ENCODE measurements around the gene MPC1. TPM values are rescaled to one million over a fixed set of nuclear protein-coding genes. Genes with fewer than 3 reads are reported as not detected.
A peak's percentile ranks its signal among the peaks of the same experiment; 100 is the strongest.

MPC1 gene
- polyA plus RNA-seq, 1 experiment: 20.0 TPM

- DNase-seq (ENCODE audit: low read depth, low spot score): no peak
- ChIA-PET CTCF (interaction anchor here (0.5 to 3.0 kb wide), 3 partner anchors 30 to 672 kb away, joined by 3 to 8 read pairs (median 4); no protein-coding TSS in a partner anchor), POLR2A (no interaction called here)
- H3K27me3 ChIP-seq (ENCODE audit: control insufficient read depth, insufficient read depth, low read length): no peaks in the 10 kb centered on the region
- no peak overlapping the region for H3K27ac ChIP-seq (ENCODE audit: low read depth, low read length)
- peaks cover 4% of the 10 kb centered on the region; the same call in 1 of the 2 replicates for H3K9me3 ChIP-seq (ENCODE audit: control insufficient read depth, insufficient read depth, low read length)
- no peak overlapping the region for H3K4me3 ChIP-seq (ENCODE audit: low read depth, low read length)
- TF ChIP-seq CTCF (IDR thresholded peaks at IDR 0.05; ENCODE audit: low read depth, low read length): no peak
These were observed 38.5 kb downstream of the MPC1 start for GRCh38 chr6:166344240-166344639.

- DNase-seq (ENCODE audit: low read depth, low spot score): no peak
These were observed 39.6 kb downstream of the MPC1 start for GRCh38 chr6:166343150-166343487.

GRCh38 chr6:166342349-166343149 is 40.2 kb downstream of the MPC1 start, which contains the start of gene SFT2D1:
TSS of gene SFT2D1 (minus strand) at chr6:166342545. CDS start at chr6:166342481, 64 bp downstream.
- POLR2A ChIA-PET: interaction anchor here (0.6 kb wide), 1 partner anchor 1091 kb away, joined by 5 read pairs; no protein-coding TSS in a partner anchor
- DNase-seq (ENCODE audit: low read depth, low spot score): peak; percentile 66
- peak within 1 kb of the TSS; percentile 99 for H3K4me3 ChIP-seq (ENCODE audit: low read depth, low read length)
- H3K9me3 ChIP-seq (ENCODE audit: control insufficient read depth, insufficient read depth, low read length): peaks cover 4% of the 10 kb centered on the region; the same call in 1 of the 2 replicates
- peak within 1 kb of the TSS; percentile 61 for H3K27ac ChIP-seq (ENCODE audit: low read depth, low read length)
- CTCF ChIA-PET: interaction anchor here (0.8 to 3.0 kb wide), 3 partner anchors 9 to 39 kb away, joined by 3 to 8 read pairs (median 8); no protein-coding TSS in a partner anchor
- no peak for TF ChIP-seq CTCF (IDR thresholded peaks at IDR 0.05; ENCODE audit: low read depth, low read length)
- H3K27me3 ChIP-seq (ENCODE audit: control insufficient read depth, insufficient read depth, low read length): no peaks in the 10 kb centered on the region

More at GRCh38 chr6:166343150-166343487, 39.6 kb downstream of the MPC1 start:
- H3K4me3 ChIP-seq (ENCODE audit: low read depth, low read length): peak overlapping the region; percentile 99
- peak overlapping the region; percentile 61 for H3K27ac ChIP-seq (ENCODE audit: low read depth, low read length)
- TF ChIP-seq CTCF (IDR thresholded peaks at IDR 0.05; ENCODE audit: low read depth, low read length): no peak
- ChIA-PET POLR2A (no interaction called here), CTCF (interaction anchor here (0.8 to 3.0 kb wide), 3 partner anchors 9 to 38 kb away, joined by 3 to 8 read pairs (median 8); no protein-coding TSS in a partner anchor)
- H3K27me3 ChIP-seq (ENCODE audit: control insufficient read depth, insufficient read depth, low read length): no peaks in the 10 kb centered on the region
- H3K9me3 ChIP-seq (ENCODE audit: control insufficient read depth, insufficient read depth, low read length): peaks cover 4% of the 10 kb centered on the region; the same call in 1 of the 2 replicates

GRCh38 chr6:166341977-166342348 is 40.8 kb downstream of the MPC1 start:
- Histone ChIP-seq H3K27ac (ENCODE audit: low read depth, low read length) (peak overlapping the region; percentile 61), H3K9me3 (ENCODE audit: control insufficient read depth, insufficient read depth, low read length) (peaks cover 4% of the 10 kb centered on the region; the same call in 1 of the 2 replicates), H3K4me3 (ENCODE audit: low read depth, low read length) (peak overlapping the region; percentile 99), H3K27me3 (ENCODE audit: control insufficient read depth, insufficient read depth, low read length) (no peaks in the 10 kb centered on the region)
- no peak for DNase-seq (ENCODE audit: low read depth, low spot score)
- TF ChIP-seq CTCF (IDR thresholded peaks at IDR 0.05; ENCODE audit: low read depth, low read length): no peak
- POLR2A ChIA-PET: interaction anchor here (0.6 kb wide), 1 partner anchor 1090 kb away, joined by 5 read pairs; no protein-coding TSS in a partner anchor
- CTCF ChIA-PET: interaction anchor here (2.1 to 3.0 kb wide), 2 partner anchors 28 to 39 kb away, joined by 8 read pairs; no protein-coding TSS in a partner anchor

- no peak for DNase-seq (ENCODE audit: low read depth, low spot score)
- TF ChIP-seq CTCF (IDR thresholded peaks at IDR 0.05; ENCODE audit: low read depth, low read length): no peak
- Histone ChIP-seq H3K27me3 (ENCODE audit: control insufficient read depth, insufficient read depth, low read length) (no peaks in the 10 kb centered on the region), H3K9me3 (ENCODE audit: control insufficient read depth, insufficient read depth, low read length) (peaks cover 4% of the 10 kb centered on the region; the same call in 1 of the 2 replicates), H3K4me3 (ENCODE audit: low read depth, low read length) (peak overlapping the region; percentile 99), H3K27ac (ENCODE audit: low read depth, low read length) (no peak overlapping the region)
- POLR2A ChIA-PET: no interaction called here
- CTCF ChIA-PET: interaction anchor here (2.1 to 3.0 kb wide), 2 partner anchors 28 to 40 kb away, joined by 8 read pairs; no protein-coding TSS in a partner anchor
These were observed 41.3 kb downstream of the MPC1 start for GRCh38 chr6:166341464-166341863.

Measured in AG04450 (cell line).